H4 (cell line): ENCODE measurements around the gene ELP2. TPM values are rescaled to one million over a fixed set of nuclear protein-coding genes. Genes with fewer than 3 reads are reported as not detected.

Source experiments
- DNase-seq: peaks from one replicate; pipeline ENCODE4 v3.0.0-alpha.2; 2015; ENCODE audit warnings: low spot score
- total RNA-seq: library from RNA; depleted of rRNA; stranded (reverse); fragments of >200 nt; shearing (Covaris generic); gene quantifications from 2 replicates; pipeline ENCODE4 v1.2.3, GENCODE V29; 2014; rRNA removed

Gene ELP2
- total RNA-seq, 1 experiment from 2014 or later: 62.3 TPM

- no peak for DNase-seq
Measured at GRCh38 chr18:36215577-36215976, 85.9 kb downstream of the ELP2 start.

- no peak for DNase-seq
Measured at GRCh38 chr18:36217348-36217747, 87.6 kb downstream of the ELP2 start.

- no peak for DNase-seq
Measured at GRCh38 chr18:36229188-36229587, 99.5 kb downstream of the ELP2 start.

Other genes with a start within 250 kb of the ELP2 start
- gene RPRD1A, start 62.3 kb upstream of the ELP2 start, total RNA-seq: 39.1 and 44.6 TPM in 2 replicates
- gene SLC39A6, start 559 bp upstream of the ELP2 start, total RNA-seq: 79.4 and 82.4 TPM in 2 replicates
- gene MOCOS, start 57.6 kb downstream of the ELP2 start, total RNA-seq: 18.7 and 19.0 TPM in 2 replicates
- gene FHOD3, start 167.8 kb downstream of the ELP2 start, total RNA-seq: 4.9 and 6.1 TPM in 2 replicates